ENCODE results near the gene CTTNBP2. TPM values are rescaled to one million over a fixed set of nuclear protein-coding genes. Genes with fewer than 3 reads are reported as not detected.

CTTNBP2 gene
- total and polyA plus RNA-seq, 2 donors (not counting 1 experiment from before 2014, with no cell fraction given) = 8.3 to 12.0 TPM

DNA sequence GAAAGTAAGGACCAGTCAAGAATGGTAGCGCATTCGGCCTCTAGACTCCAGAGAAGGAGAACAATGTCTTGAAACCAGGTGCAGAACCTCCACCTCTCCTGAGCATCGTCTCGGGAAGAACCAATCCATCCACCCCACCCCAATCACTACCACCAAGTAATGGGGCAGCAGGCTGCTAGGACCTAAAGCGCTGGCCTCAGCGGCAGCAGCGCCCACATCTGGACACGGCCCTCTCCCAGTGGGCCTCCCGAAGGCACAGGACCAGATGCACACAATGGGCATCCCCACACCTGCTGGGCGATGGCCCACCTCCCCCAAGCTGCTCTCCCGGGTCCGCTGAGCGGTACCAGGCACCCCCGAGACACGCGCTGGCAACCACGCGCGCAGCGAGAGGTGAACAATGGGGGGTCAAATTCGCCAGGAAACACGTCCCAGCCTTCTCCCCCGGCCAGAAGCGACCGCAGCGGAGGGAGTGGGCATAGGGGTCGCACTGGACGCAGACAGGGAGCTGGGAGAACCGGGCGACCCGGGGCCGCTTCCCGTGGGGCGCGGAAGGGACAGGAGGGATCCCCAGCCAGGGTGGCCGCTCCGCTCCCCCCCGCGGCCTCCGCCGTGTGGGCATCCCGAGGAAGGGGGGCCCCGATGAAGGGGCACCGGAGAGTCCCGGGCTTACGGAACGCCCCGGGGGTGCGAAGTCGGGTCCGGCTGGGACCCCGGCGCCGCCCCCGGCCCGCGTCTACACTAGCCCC, 506 bp downstream of the CTTNBP2 start:
- H3K27me3 ChIP-seq (ENCODE audit: control insufficient read depth, insufficient read depth, low read length) = no peaks in the 10 kb centered on the region
- no peaks in the 10 kb centered on the region for H4K20me1 ChIP-seq (ENCODE audit: control insufficient read depth, extremely low read depth, insufficient read depth, low read length)
- H3K9ac ChIP-seq (ENCODE audit: insufficient read depth, low read length) = peak overlapping the region; percentile 72
- H3K4me2 ChIP-seq (ENCODE audit: extremely low read depth, insufficient read depth, low read length) = peak overlapping the region; percentile 89
- TF ChIP-seq EZH2 (IDR thresholded peaks at IDR 0.05; ENCODE audit: low read length, missing control alignments) = no peak
- TF ChIP-seq, protein P1, sequence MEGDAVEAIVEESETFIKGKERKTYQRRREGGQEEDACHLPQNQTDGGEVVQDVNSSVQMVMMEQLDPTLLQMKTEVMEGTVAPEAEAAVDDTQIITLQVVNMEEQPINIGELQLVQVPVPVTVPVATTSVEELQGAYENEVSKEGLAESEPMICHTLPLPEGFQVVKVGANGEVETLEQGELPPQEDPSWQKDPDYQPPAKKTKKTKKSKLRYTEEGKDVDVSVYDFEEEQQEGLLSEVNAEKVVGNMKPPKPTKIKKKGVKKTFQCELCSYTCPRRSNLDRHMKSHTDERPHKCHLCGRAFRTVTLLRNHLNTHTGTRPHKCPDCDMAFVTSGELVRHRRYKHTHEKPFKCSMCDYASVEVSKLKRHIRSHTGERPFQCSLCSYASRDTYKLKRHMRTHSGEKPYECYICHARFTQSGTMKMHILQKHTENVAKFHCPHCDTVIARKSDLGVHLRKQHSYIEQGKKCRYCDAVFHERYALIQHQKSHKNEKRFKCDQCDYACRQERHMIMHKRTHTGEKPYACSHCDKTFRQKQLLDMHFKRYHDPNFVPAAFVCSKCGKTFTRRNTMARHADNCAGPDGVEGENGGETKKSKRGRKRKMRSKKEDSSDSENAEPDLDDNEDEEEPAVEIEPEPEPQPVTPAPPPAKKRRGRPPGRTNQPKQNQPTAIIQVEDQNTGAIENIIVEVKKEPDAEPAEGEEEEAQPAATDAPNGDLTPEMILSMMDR (conservative IDR thresholded peaks at IDR 0.05 in 1 of 2, IDR thresholded peaks at IDR 0.05 in 1 of 2; ENCODE audit: low read depth in 1 of 2, low read length in 2 of 2) = peak; percentile 13 to 34
- H3K4me3 ChIP-seq (replicated peaks in 1 of 4; ENCODE audit: control extremely low read depth in 1 of 4, insufficient read depth in 1 of 4, low read depth in 3 of 4, low read length in 4 of 4) = peak overlapping the region; percentile 87 to 91 (median 89)
- peak; percentile 24 to 45 for DNase-seq (ENCODE audit: low read depth in 2 of 2)
- no peaks in the 10 kb centered on the region for H3K36me3 ChIP-seq (ENCODE audit: control insufficient read depth, insufficient read depth, low read length)
- H2AFZ ChIP-seq (ENCODE audit: low read length) = peak overlapping the region; percentile 78
- no peaks in the 10 kb centered on the region for H3K9me3 ChIP-seq (ENCODE audit: control insufficient read depth, insufficient read depth, low read depth, low read length)
- peak overlapping the region; percentile 73 for H3K27ac ChIP-seq (ENCODE audit: insufficient read depth, low read length)
- H3K79me2 ChIP-seq (ENCODE audit: control insufficient read depth, insufficient read depth, low read length) = peaks cover 49% of the 10 kb centered on the region
- H3K4me1 ChIP-seq (ENCODE audit: control insufficient read depth, extremely low read depth, insufficient read depth, low read length) = peaks cover 8% of the 10 kb centered on the region

DNA sequence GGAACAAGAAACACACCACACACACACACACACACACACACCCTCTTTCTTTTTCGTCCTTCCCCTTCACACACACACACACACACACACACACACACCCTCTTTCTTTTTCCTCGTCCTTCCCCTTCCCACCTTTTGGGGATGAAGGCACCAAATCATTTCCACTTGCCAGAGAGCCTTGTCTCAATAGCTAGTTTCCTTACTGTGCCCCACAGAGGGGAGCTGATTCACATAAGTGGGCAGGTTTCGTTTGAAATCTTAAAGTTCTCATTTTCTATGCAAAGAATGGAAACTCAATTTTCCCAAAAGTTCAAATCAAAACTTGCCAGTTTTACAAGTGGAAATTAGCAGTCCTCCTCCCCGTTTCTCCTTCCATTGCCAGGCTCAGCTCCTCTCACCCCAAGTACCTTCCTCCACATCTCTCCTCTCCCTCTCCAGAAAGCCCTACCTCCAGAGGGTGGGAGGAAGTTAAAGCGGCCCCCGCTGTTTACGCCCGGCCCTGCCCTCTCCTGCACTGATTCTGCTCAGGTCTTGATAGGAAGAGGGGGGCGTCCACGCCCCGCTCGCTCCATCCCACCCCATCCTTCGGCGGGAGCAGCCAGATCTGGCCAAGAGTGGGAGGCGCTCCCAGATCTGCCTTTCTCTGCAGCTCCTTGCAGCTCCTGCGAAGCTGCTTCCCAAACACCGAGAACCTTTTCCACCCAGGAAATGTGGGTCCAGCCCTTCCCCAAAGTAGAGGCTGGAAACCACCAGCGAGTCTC, 1.3 kb downstream of the CTTNBP2 start:
- Histone ChIP-seq H3K9me3 (ENCODE audit: control insufficient read depth, insufficient read depth, low read depth, low read length) (no peaks in the 10 kb centered on the region), H3K4me3 (replicated peaks in 1 of 4; ENCODE audit: control extremely low read depth in 1 of 4, insufficient read depth in 1 of 4, low read depth in 3 of 4, low read length in 4 of 4) (peak overlapping the region; percentile 87 to 91 (median 89)), H3K4me1 (ENCODE audit: control insufficient read depth, extremely low read depth, insufficient read depth, low read length) (peaks cover 8% of the 10 kb centered on the region), H4K20me1 (ENCODE audit: control insufficient read depth, extremely low read depth, insufficient read depth, low read length) (no peaks in the 10 kb centered on the region), H3K4me2 (ENCODE audit: extremely low read depth, insufficient read depth, low read length) (peak overlapping the region; percentile 89), H3K27me3 (ENCODE audit: control insufficient read depth, insufficient read depth, low read length) (no peaks in the 10 kb centered on the region), H3K27ac (ENCODE audit: insufficient read depth, low read length) (peak overlapping the region; percentile 73), H3K36me3 (ENCODE audit: control insufficient read depth, insufficient read depth, low read length) (no peaks in the 10 kb centered on the region), H3K9ac (ENCODE audit: insufficient read depth, low read length) (peak overlapping the region; percentile 72), H2AFZ (ENCODE audit: low read length) (peak overlapping the region; percentile 55), H3K79me2 (ENCODE audit: control insufficient read depth, insufficient read depth, low read length) (peaks cover 54% of the 10 kb centered on the region)
- TF ChIP-seq EZH2 (IDR thresholded peaks at IDR 0.05; ENCODE audit: low read length, missing control alignments) = no peak
- TF ChIP-seq, protein P1 (conservative IDR thresholded peaks at IDR 0.05 in 1 of 2, IDR thresholded peaks at IDR 0.05 in 1 of 2; ENCODE audit: low read depth in 1 of 2, low read length in 2 of 2) = no peak
- peak; percentile 30 to 32 for DNase-seq (ENCODE audit: low read depth in 2 of 2)

DNA sequence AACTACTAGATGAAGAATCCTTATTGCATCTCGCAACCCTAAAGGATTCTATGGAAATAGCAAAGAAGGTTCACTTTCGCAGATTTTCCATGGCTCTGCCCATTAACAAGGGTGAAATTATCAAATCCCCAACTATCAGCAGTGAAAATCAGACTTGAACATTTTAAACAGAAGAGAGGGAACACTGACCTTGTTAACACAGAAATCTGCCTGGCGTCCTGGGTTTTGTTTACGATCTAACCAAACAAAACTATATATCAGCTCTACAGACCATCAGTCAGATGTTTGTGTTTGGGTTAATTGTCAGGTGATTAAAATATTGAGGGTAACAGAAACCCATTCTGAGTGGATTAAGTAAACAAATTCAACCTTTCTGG, 1.9 kb downstream of the CTTNBP2 start:
- H3K27me3 ChIP-seq (ENCODE audit: control insufficient read depth, insufficient read depth, low read length) = no peaks in the 10 kb centered on the region

More for the DNA sequence above, 1.9 kb downstream of the CTTNBP2 start:
- Histone ChIP-seq H3K4me3 (replicated peaks in 1 of 4; ENCODE audit: control extremely low read depth in 1 of 4, insufficient read depth in 1 of 4, low read depth in 3 of 4, low read length in 4 of 4) (peak overlapping the region; percentile 87 to 91 (median 89)), H3K9me3 (ENCODE audit: control insufficient read depth, insufficient read depth, low read depth, low read length) (no peaks in the 10 kb centered on the region), H4K20me1 (ENCODE audit: control insufficient read depth, extremely low read depth, insufficient read depth, low read length) (no peaks in the 10 kb centered on the region), H3K36me3 (ENCODE audit: control insufficient read depth, insufficient read depth, low read length) (no peaks in the 10 kb centered on the region), H3K4me2 (ENCODE audit: extremely low read depth, insufficient read depth, low read length) (peak overlapping the region; percentile 89), H2AFZ (ENCODE audit: low read length) (no peak overlapping the region), H3K79me2 (ENCODE audit: control insufficient read depth, insufficient read depth, low read length) (peaks cover 59% of the 10 kb centered on the region), H3K4me1 (ENCODE audit: control insufficient read depth, extremely low read depth, insufficient read depth, low read length) (peaks cover 8% of the 10 kb centered on the region), H3K27ac (ENCODE audit: insufficient read depth, low read length) (peak overlapping the region; percentile 34), H3K9ac (ENCODE audit: insufficient read depth, low read length) (no peak overlapping the region)
- TF ChIP-seq EZH2 (IDR thresholded peaks at IDR 0.05; ENCODE audit: low read length, missing control alignments) = no peak
- TF ChIP-seq, protein P1 (conservative IDR thresholded peaks at IDR 0.05 in 1 of 2, IDR thresholded peaks at IDR 0.05 in 1 of 2; ENCODE audit: low read depth in 1 of 2, low read length in 2 of 2) = no peak
- no peak for DNase-seq (ENCODE audit: low read depth in 2 of 2)

All from fibroblast of lung (primary cell).